OCI-LY7 (cell line): ENCODE data around the gene DAGLA. TPM values are rescaled to one million over a fixed set of nuclear protein-coding genes. Genes with fewer than 3 reads are reported as not detected.

Source experiments
- BruUV-seq: library from RNA; stranded (reverse); fragments of 400-500 nt; replicated peaks from 2 replicates; lab custom pipeline; 2021; lab: Mats Ljungman, UMichigan
- CTCF ChIA-PET: fragments of 300-600 bp; sonication (Branson Sonifier 250); formaldehyde crosslinking; loops from one replicate; lab custom pipeline; 2022; ENCODE audit warnings: antibody characterized with exemption; ENCODE audit not compliant: unreplicated experiment; lab: Charles Lee
- POLR2A ChIA-PET: fragments of 300-600 bp; sonication (Branson Sonifier 250); formaldehyde crosslinking; loops from one replicate; lab custom pipeline; 2022; ENCODE audit warnings: antibody characterized with exemption; lab: Charles Lee
- DNase-seq: peaks from one replicate; pipeline ENCODE4 v3.0.0-alpha.2; 2015; ENCODE audit warnings: low spot score
- H2AFZ ChIP-seq: fragments of 200-600 bp; sonication (generic), shearing (Covaris generic); 2 replicates; pipeline ENCODE4 v1.6.1; 2014; ENCODE audit warnings: mild to moderate bottlenecking, antibody characterized with exemption, low read length, moderate library complexity
- H3K27ac ChIP-seq: fragments of 200-600 bp; sonication (generic); 2 replicates; pipeline ENCODE4 v1.5.1; 2014; ENCODE audit warnings: mixed run types, low read depth, mild to moderate bottlenecking, moderate library complexity, low read length, inconsistent platforms; ENCODE audit not compliant: poor library complexity, severe bottlenecking
- H3K36me3 ChIP-seq: fragments of 200-600 bp; sonication (generic); 2 replicates; pipeline ENCODE4 v1.6.1; 2014; ENCODE audit warnings: mild to moderate bottlenecking, antibody characterized with exemption, low read length, moderate library complexity, mixed read lengths; ENCODE audit not compliant: insufficient read depth
- H3K4me1 ChIP-seq: fragments of 200-600 bp; sonication (generic); 2 replicates; pipeline ENCODE4 v1.5.1; 2014; ENCODE audit warnings: mild to moderate bottlenecking, low read length; ENCODE audit not compliant: insufficient read depth, poor library complexity, severe bottlenecking
- H3K4me2 ChIP-seq: fragments of 200-600 bp; sonication (generic); 2 replicates; pipeline ENCODE4 v1.6.1; 2014; ENCODE audit warnings: mild to moderate bottlenecking, low read length
- H3K4me3 ChIP-seq: fragments of 200-600 bp; sonication (generic); 2 replicates; pipeline ENCODE4 v1.5.1; 2014; ENCODE audit warnings: mild to moderate bottlenecking, low read depth, low read length; ENCODE audit not compliant: poor library complexity, severe bottlenecking
- H3K79me2 ChIP-seq: fragments of 200-600 bp; sonication (generic); 2 replicates; pipeline ENCODE4 v1.6.1; 2016; ENCODE audit warnings: low read depth, mild to moderate bottlenecking, low read length, moderate library complexity, mixed read lengths; ENCODE audit not compliant: insufficient read depth
- H3K9me2 ChIP-seq: fragments of 200-600 bp; sonication (generic); 2 replicates; pipeline ENCODE4 v1.6.1; 2016; ENCODE audit warnings: mild to moderate bottlenecking, low read length, mixed read lengths; ENCODE audit not compliant: insufficient read depth
- H3K9me3 ChIP-seq: fragments of 200-600 bp; sonication (generic); 2 replicates; pipeline ENCODE4 v1.6.1; 2014; ENCODE audit warnings: mild to moderate bottlenecking, mixed run types, low read length, mixed read lengths
- H4K20me1 ChIP-seq: fragments of 200-600 bp; sonication (generic); 2 replicates; pipeline ENCODE4 v1.6.1; 2014; ENCODE audit warnings: mild to moderate bottlenecking, antibody characterized with exemption, low read length, moderate library complexity, mixed read lengths; ENCODE audit not compliant: insufficient read depth
- CTCF ChIP-seq: fragments of 200-600 bp; sonication (generic); conservative IDR thresholded peaks from 2 replicates; pipeline ENCODE4 v1.5.1; 2014; ENCODE audit warnings: mild to moderate bottlenecking, antibody characterized with exemption, low read length, moderate library complexity, mixed read lengths
- EZH2phosphoT487 ChIP-seq: fragments of 200-600 bp; sonication (generic); IDR thresholded peaks from 2 replicates; pipeline ENCODE4 v1.6.1; 2018; ENCODE audit warnings: low read depth, borderline replicate concordance, mild to moderate bottlenecking, mixed run types, antibody characterized with exemption, low read length, moderate library complexity, mixed read lengths
- intact Hi-C: fragments of 100-400 bp; cut with micrococcal nuclease; formaldehyde crosslinking; loops from one replicate; pipeline ENCODE4 v1.10.0; 2022; ENCODE audit not compliant: unreplicated experiment
- total RNA-seq, 2 experiments: library from RNA; depleted of rRNA in 1 of 2; stranded (reverse); fragments of >200 nt in 1 of 2; shearing (Covaris generic) in 1 of 2; gene quantifications; 2 replicates each; pipeline ENCODE4 v1.2.3, GENCODE V29; 2014 to 2022

Gene DAGLA
- total RNA-seq, 2 experiments from 2014 or later, result not detected

GRCh38 chr11:61693922-61694601, 13.9 kb downstream of the DAGLA start:
- CTCF ChIA-PET, result interaction anchor here (0.5 kb wide), 1 partner anchor 99 kb away, joined by 3 read pairs; no protein-coding TSS in a partner anchor
- no TSS peak for BruUV-seq
- H3K36me3 ChIP-seq, result no peaks in the 10 kb centered on the region
- no peak overlapping the region for H3K4me2 ChIP-seq
- peaks cover 8% of the 10 kb centered on the region for H3K4me1 ChIP-seq
- no peak overlapping the region for H2AFZ ChIP-seq
- intact Hi-C loops, result no loop called here
- no peak overlapping the region for H3K27ac ChIP-seq
- no peaks in the 10 kb centered on the region for H3K9me3 ChIP-seq
- DNase-seq, result no peak
- H3K79me2 ChIP-seq, result no peaks in the 10 kb centered on the region
- TF ChIP-seq CTCF (no peak), EZH2phosphoT487 (no peak)
- H3K4me3 ChIP-seq, result no peak overlapping the region
- no peaks in the 10 kb centered on the region for H4K20me1 ChIP-seq
- POLR2A ChIA-PET, result no interaction called here
- H3K9me2 ChIP-seq, result no peaks in the 10 kb centered on the region

DNA sequence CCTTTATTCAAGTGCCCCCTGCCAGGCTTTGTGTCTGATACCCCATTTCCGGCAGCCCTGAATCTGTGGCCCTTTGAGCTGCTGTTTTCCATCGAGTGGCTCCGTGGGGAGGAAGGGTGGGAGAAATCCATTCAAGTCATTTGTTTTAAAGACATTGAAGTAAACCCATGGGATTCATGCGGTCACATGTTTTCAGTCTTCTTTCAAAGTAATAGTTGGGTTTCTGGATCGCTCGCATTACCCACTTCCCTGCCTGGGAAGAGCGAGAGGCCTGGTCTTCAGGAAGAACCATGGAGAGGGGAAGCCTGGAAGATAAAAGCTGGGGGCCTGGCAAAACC, 14.4 kb downstream of the DAGLA start:
- no TSS peak for BruUV-seq
- no peaks in the 10 kb centered on the region for H3K36me3 ChIP-seq
- H4K20me1 ChIP-seq, result no peaks in the 10 kb centered on the region
- no peak overlapping the region for H3K27ac ChIP-seq
- H2AFZ ChIP-seq, result no peak overlapping the region
- H3K9me3 ChIP-seq, result no peaks in the 10 kb centered on the region
- intact Hi-C loops, result no loop called here
- H3K4me2 ChIP-seq, result no peak overlapping the region
- H3K79me2 ChIP-seq, result no peaks in the 10 kb centered on the region
- ChIA-PET POLR2A (interaction anchor here (0.6 kb wide), 1 partner anchor 267 kb away, joined by 3 read pairs; no protein-coding TSS in a partner anchor), CTCF (interaction anchor here (0.5 kb wide), 1 partner anchor 99 kb away, joined by 3 read pairs; no protein-coding TSS in a partner anchor)
- DNase-seq, result no peak
- H3K4me1 ChIP-seq, result peaks cover 8% of the 10 kb centered on the region
- no peaks in the 10 kb centered on the region for H3K9me2 ChIP-seq
- no peak overlapping the region for H3K4me3 ChIP-seq
- TF ChIP-seq CTCF, result no peak
- no peak for TF ChIP-seq EZH2phosphoT487
